Keratinocyte (primary cell): ENCODE measurements around the gene FRY.

Experiments
- EZH2 ChIP-seq: IDR thresholded peaks from one replicate; pipeline ENCODE4 v1.6.1; 2012; ENCODE audit warnings: inconsistent platforms, mild to moderate bottlenecking, low read length, moderate library complexity
- TF ChIP-seq, protein P1 (sequence below), 3 experiments: IDR thresholded peaks in 1 of 3; conservative IDR thresholded peaks in 1 of 3; optimal IDR thresholded peaks in 1 of 3; 2 replicates in 2 of 3; 3 replicates in 1 of 3; pipeline versions ENCODE3 to v1.5.1; 2011; ENCODE audit warnings: low read length in 3 of 3, mild to moderate bottlenecking in 3 of 3, moderate library complexity in 2 of 3, control low read depth in 1 of 3, inconsistent platforms in 1 of 3; ENCODE audit not compliant: insufficient read depth in 2 of 3; ENCODE audit errors: extremely low read depth in 1 of 3

DNA sequence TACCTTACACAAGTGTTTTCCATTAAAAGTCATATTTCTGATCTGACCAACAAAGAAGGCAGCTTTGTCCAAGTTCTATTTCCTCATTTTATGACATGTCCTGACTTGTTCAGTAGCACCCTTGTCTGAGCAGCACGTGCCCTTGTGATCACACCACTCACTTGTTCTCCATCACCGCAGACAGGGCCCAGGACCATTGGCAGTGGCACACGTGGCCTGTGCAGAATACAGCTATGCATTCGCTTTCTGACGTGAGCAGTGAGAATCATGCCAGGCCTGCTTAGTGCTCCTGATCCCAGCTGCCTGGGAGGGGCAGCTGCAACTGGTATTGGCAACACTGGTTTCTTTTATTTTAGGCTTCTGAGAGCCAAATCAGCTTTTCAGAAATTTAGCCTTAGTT, 134.2 kb downstream of the FRY start:
- TF ChIP-seq, protein P1, sequence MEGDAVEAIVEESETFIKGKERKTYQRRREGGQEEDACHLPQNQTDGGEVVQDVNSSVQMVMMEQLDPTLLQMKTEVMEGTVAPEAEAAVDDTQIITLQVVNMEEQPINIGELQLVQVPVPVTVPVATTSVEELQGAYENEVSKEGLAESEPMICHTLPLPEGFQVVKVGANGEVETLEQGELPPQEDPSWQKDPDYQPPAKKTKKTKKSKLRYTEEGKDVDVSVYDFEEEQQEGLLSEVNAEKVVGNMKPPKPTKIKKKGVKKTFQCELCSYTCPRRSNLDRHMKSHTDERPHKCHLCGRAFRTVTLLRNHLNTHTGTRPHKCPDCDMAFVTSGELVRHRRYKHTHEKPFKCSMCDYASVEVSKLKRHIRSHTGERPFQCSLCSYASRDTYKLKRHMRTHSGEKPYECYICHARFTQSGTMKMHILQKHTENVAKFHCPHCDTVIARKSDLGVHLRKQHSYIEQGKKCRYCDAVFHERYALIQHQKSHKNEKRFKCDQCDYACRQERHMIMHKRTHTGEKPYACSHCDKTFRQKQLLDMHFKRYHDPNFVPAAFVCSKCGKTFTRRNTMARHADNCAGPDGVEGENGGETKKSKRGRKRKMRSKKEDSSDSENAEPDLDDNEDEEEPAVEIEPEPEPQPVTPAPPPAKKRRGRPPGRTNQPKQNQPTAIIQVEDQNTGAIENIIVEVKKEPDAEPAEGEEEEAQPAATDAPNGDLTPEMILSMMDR (optimal IDR thresholded peaks at IDR 0.05 in 1 of 3, IDR thresholded peaks at IDR 0.05 in 1 of 3, conservative IDR thresholded peaks at IDR 0.05 in 1 of 3; ENCODE audit: extremely low read depth in 1 of 3, insufficient read depth in 2 of 3, low read length in 3 of 3), result no peak
- TF ChIP-seq EZH2, result no peak
